Uterus (tissue), 4 donors: Measurements from ENCODE around the gene ALX1. TPM values are rescaled to one million over a fixed set of nuclear protein-coding genes. Genes with fewer than 3 reads are reported as not detected.

Experiments
- DNase-seq, 2 donors: peaks; one replicate each; pipeline ENCODE4 v3.0.0-alpha.2; 2019 to 2020
- H3K27ac ChIP-seq, 2 donors: fragments of 200-600 bp; sonication (generic); 1 replicate in 1 of 2; 2 replicates in 1 of 2; pipeline ENCODE4 v1.5.1; 2016 to 2018
- H3K27me3 ChIP-seq, 2 donors: fragments of 200-600 bp; sonication (generic); one replicate each; pipeline ENCODE4 v1.5.1; 2018 to 2019; ENCODE audit warnings: control low read depth in 1 of 2
- H3K36me3 ChIP-seq, 2 donors: fragments of 200-600 bp; sonication (generic); one replicate each; pipeline ENCODE4 v1.5.1; 2019; ENCODE audit warnings: control low read depth in 1 of 2
- H3K4me1 ChIP-seq, 2 donors: fragments of 200-600 bp; sonication (generic); one replicate each; pipeline ENCODE4 v1.5.1; 2018 to 2019; ENCODE audit warnings: control low read depth in 1 of 2
- H3K4me3 ChIP-seq, 2 donors: fragments of 200-600 bp; sonication (generic); 1 replicate in 1 of 2; 2 replicates in 1 of 2; pipeline ENCODE4 v1.5.1; 2018 to 2019; ENCODE audit warnings: mild to moderate bottlenecking in 1 of 2
- H3K9me3 ChIP-seq, 2 donors: fragments of 200-600 bp; sonication (generic); one replicate each; pipeline ENCODE4 v1.5.1; 2019; ENCODE audit warnings: control low read depth in 1 of 2
- CTCF ChIP-seq, 4 experiments: fragments of 200-600 bp in 2 of 4; fragments of 450-650 bp in 2 of 4; sonication (generic) in 2 of 4; IDR thresholded peaks; one replicate each; pipeline ENCODE4 v1.5.1; 2016 to 2019; ENCODE audit warnings: antibody characterized with exemption in 4 of 4, mild to moderate bottlenecking in 2 of 4, moderate library complexity in 1 of 4
- POLR2A ChIP-seq, 2 donors: fragments of 450-650 bp; IDR thresholded peaks; one replicate each; pipeline ENCODE4 v1.6.1; 2016; ENCODE audit warnings: antibody characterized with exemption in 2 of 2, mild to moderate bottlenecking in 1 of 2, moderate library complexity in 1 of 2
- intact Hi-C: fragments of 100-400 bp; cut with DNase I; formaldehyde crosslinking; loops from one replicate; pipeline ENCODE4 v1.15.1; 2023; ENCODE audit warnings: low total_unique reads
- total RNA-seq, 4 donors: library from RNA; depleted of rRNA in 3 of 4; stranded (reverse); fragments of >200 nt in 3 of 4; gene quantifications; one replicate each; pipeline versions ENCODE4 v1.1.0 to v1.2.4, GENCODE V29; 2014 to 2023
- donor health status: DM: yes; HTN: yes; CAD: no.

The ALX1 gene
- total RNA-seq, 4 donors from 2014 or later, result 0.61 to 4.2 TPM; not detected in 2

GRCh38 chr12:85260447-85260846 lies 19.6 kb upstream of the ALX1 start:
- no peaks in the 10 kb centered on the region for H3K4me1 ChIP-seq
- no peak for DNase-seq
- intact Hi-C loops, result no loop called here
- no peaks in the 10 kb centered on the region for H3K36me3 ChIP-seq
- H3K4me3 ChIP-seq, result no peak overlapping the region
- TF ChIP-seq POLR2A (IDR thresholded peaks at IDR 0.05) (no peak), CTCF (IDR thresholded peaks at IDR 0.05) (no peak)
- H3K27ac ChIP-seq, result no peak overlapping the region
- H3K9me3 ChIP-seq, result no peaks in the 10 kb centered on the region
- H3K27me3 ChIP-seq, result no peaks in the 10 kb centered on the region

- no peaks in the 10 kb centered on the region for H3K9me3 ChIP-seq
- intact Hi-C loops, result no loop called here
- no peak overlapping the region for H3K27ac ChIP-seq
- no peaks in the 10 kb centered on the region for H3K4me1 ChIP-seq
- H3K36me3 ChIP-seq, result no peaks in the 10 kb centered on the region
- TF ChIP-seq CTCF (IDR thresholded peaks at IDR 0.05) (no peak), POLR2A (IDR thresholded peaks at IDR 0.05) (no peak)
- H3K4me3 ChIP-seq, result no peak overlapping the region
- H3K27me3 ChIP-seq, result no peaks in the 10 kb centered on the region
- DNase-seq, result no peak
These were observed 19.1 kb upstream of the ALX1 start for GRCh38 chr12:85260896-85261295.

- Histone ChIP-seq H3K36me3 (no peaks in the 10 kb centered on the region), H3K27me3 (no peaks in the 10 kb centered on the region), H3K27ac (no peak overlapping the region), H3K4me3 (no peak overlapping the region), H3K9me3 (no peaks in the 10 kb centered on the region), H3K4me1 (no peaks in the 10 kb centered on the region)
- intact Hi-C loops, result no loop called here
- no peak for DNase-seq
- TF ChIP-seq POLR2A (IDR thresholded peaks at IDR 0.05) (no peak), CTCF (IDR thresholded peaks at IDR 0.05) (no peak)
These were observed 13.7 kb upstream of the ALX1 start for GRCh38 chr12:85266356-85266755.

DNA sequence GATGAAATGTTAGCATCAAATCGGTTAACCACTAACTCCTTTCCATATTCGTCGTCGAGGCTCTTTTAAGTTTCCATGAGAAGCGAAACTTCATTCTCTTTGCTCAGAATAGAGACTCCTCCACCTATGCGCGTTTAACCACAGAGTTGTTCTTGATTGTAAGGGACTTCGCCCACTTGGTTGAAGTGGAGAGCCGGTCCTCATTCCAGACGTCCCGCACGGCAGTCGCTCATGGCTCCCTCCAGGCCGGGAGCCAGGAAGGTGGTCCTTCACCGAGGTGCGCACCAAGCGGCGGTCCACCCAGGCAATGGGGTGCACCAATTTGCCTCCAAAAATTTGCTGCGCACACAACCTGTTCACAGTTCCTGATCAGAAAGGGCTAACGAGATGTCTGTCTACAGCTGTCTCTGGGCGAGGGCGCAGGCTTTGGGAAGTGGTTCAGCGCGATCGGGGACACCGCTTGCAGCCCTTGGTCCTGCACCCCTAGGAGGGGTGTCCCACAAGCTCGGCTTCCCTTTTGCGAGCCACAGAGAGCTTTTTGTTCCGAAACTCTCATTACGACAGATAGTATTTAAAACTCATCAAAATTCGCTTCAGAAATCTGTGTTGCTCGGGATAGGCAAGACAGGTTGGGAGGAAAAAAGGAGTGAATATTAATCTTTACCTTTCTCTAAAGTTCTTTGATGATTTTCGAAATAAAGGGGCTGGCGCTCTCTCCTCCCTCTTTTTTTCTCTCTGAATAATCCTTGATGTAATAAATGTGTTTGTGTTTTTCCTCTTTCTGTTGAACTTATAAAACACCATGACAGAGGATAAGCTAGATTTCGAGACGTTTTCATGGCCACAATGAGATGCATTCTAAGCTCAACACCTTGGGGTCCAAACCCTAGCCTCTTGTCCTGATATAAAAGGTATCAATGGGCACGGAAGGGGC lies 6.4 kb upstream of the ALX1 start:
- intact Hi-C loops, result no loop called here
- no peak for DNase-seq

More for the DNA sequence above, 6.4 kb upstream of the ALX1 start:
- H3K27me3 ChIP-seq, result peaks cover 0 to 15% of the 10 kb centered on the region in 2 donors
- H3K9me3 ChIP-seq, result no peaks in the 10 kb centered on the region
- no peaks in the 10 kb centered on the region for H3K36me3 ChIP-seq
- no peak for TF ChIP-seq POLR2A (IDR thresholded peaks at IDR 0.05)
- no peak for TF ChIP-seq CTCF (IDR thresholded peaks at IDR 0.05)
- no peak overlapping the region for H3K4me3 ChIP-seq
- H3K4me1 ChIP-seq, result no peaks in the 10 kb centered on the region
- H3K27ac ChIP-seq, result no peak overlapping the region
